ENCODE data around the gene DIPK1C. TPM values are rescaled to one million over a fixed set of nuclear protein-coding genes. Genes with fewer than 3 reads are reported as not detected.

The DIPK1C gene
- total and polyA plus RNA-seq, 2 experiments from 2014 or later = 0.07 TPM; not detected in 1

- TF ChIP-seq ETS1 (IDR thresholded peaks at IDR 0.05) = no peak
- TF ChIP-seq ZNF114 (CRISPR knock-in tag; IDR thresholded peaks at IDR 0.05) = no peak
- TF ChIP-seq EZH2phosphoT487 (IDR thresholded peaks at IDR 0.05; ENCODE audit: unreplicated experiment) = no peak
- no peak for TF ChIP-seq EZH2 (IDR thresholded peaks at IDR 0.05; ENCODE audit: low read depth, unreplicated experiment)
- no peak for TF ChIP-seq CTCF (conservative IDR thresholded peaks at IDR 0.05; ENCODE audit: low read depth in 2 of 2)
- no peak for TF ChIP-seq ZNF462 (CRISPR knock-in tag; IDR thresholded peaks at IDR 0.05)
- no peak for TF ChIP-seq CREB1 (CRISPR knock-in tag; IDR thresholded peaks at IDR 0.05; ENCODE audit: low read depth)
- TF ChIP-seq JUNB (IDR thresholded peaks at IDR 0.05; ENCODE audit: unreplicated experiment) = no peak
- TF ChIP-seq REST (IDR thresholded peaks at IDR 0.05; ENCODE audit: unreplicated experiment) = no peak
- H3K36me3 Mint-ChIP-seq (ENCODE audit: low read depth) = no peaks in the 10 kb centered on the region
- Histone ChIP-seq H3K9me2 (ENCODE audit: insufficient read depth) (no peaks in the 10 kb centered on the region), H3K36me3 (ENCODE audit: insufficient read depth) (no peaks in the 10 kb centered on the region), H3K4me2 (no peak overlapping the region), H3K27me3 (ENCODE audit: insufficient read depth) (no peaks in the 10 kb centered on the region), H3K4me1 (ENCODE audit: insufficient read depth) (no peaks in the 10 kb centered on the region), H3K4me3 (no peak overlapping the region), H3K27ac (ENCODE audit: low read depth) (no peak overlapping the region), H3F3A (replicated peaks; ENCODE audit: low read depth) (no peaks in the 10 kb centered on the region), H3K79me2 (replicated peaks; ENCODE audit: insufficient read depth) (no peaks in the 10 kb centered on the region), H2AFZ (no peak overlapping the region), H4K20me1 (replicated peaks; ENCODE audit: insufficient read depth) (no peaks in the 10 kb centered on the region)
- DNase-seq (ENCODE audit: low spot score) = no peak
- H3K27me3 Mint-ChIP-seq (ENCODE audit: insufficient read depth, low read depth, poor library complexity) = peaks cover 6% of the 10 kb centered on the region
- H3K27ac Mint-ChIP-seq = no peak overlapping the region; the same call in 1 of the 2 replicates
- peaks cover 8% of the 10 kb centered on the region for H3K4me1 Mint-ChIP-seq
- no peak overlapping the region for H3K4me3 Mint-ChIP-seq
- H3K9me3 Mint-ChIP-seq = no peaks in the 10 kb centered on the region
- ATAC-seq = no peak
Measured at GRCh38 chr18:74410441-74410992, 46.6 kb downstream of the DIPK1C start.
